ENCODE results near the gene CELSR3.

- TF ChIP-seq EZH2 (IDR thresholded peaks at IDR 0.05; ENCODE audit: borderline replicate concordance, low read length) (no peak), CTCF (conservative IDR thresholded peaks at IDR 0.05 in 1 of 2, IDR thresholded peaks at IDR 0.05 in 1 of 2; ENCODE audit: extremely low read depth in 1 of 2, insufficient read depth in 1 of 2, low read depth in 1 of 2, low read length in 2 of 2) (no peak)
Measured at GRCh38 chr3:48628277-48629017, 34.2 kb downstream of the CELSR3 start.
